HCT116 (cell line): Measurements from ENCODE around the gene OTUD5.

ENCODE experiments used
- JUND ChIP-seq: IDR thresholded peaks from 2 replicates; pipeline ENCODE4 v1.6.1; 2012
- POLR2A ChIP-seq: IDR thresholded peaks from 2 replicates; pipeline ENCODE4 v1.7.0; 2011; ENCODE audit warnings: borderline replicate concordance; ENCODE audit not compliant: insufficient read depth, insufficient read length; ENCODE audit errors: extremely low read depth
- RAD21 ChIP-seq: IDR thresholded peaks from 2 replicates; pipeline ENCODE4 v1.6.1; 2012; ENCODE audit warnings: low read depth, mild to moderate bottlenecking
- TF ChIP-seq, protein P1 (sequence below), 3 experiments: fragments of 200-600 bp in 1 of 3; sonication (generic) in 1 of 3; IDR thresholded peaks in 2 of 3; conservative IDR thresholded peaks in 1 of 3; 2 replicates each; pipeline ENCODE4 v1.5.1; 2012 to 2017; ENCODE audit warnings: low read depth in 2 of 3, low read length in 2 of 3, antibody characterized with exemption in 1 of 3, borderline replicate concordance in 1 of 3, control low read depth in 1 of 3, mild to moderate bottlenecking in 1 of 3, mixed read lengths in 1 of 3, mixed run types in 1 of 3, moderate library complexity in 1 of 3; ENCODE audit not compliant: insufficient read depth in 1 of 3
- TF ChIP-seq, protein P2 (sequence below): IDR thresholded peaks from 2 replicates; pipeline ENCODE4 v1.6.1; 2012; ENCODE audit warnings: low read depth

DNA sequence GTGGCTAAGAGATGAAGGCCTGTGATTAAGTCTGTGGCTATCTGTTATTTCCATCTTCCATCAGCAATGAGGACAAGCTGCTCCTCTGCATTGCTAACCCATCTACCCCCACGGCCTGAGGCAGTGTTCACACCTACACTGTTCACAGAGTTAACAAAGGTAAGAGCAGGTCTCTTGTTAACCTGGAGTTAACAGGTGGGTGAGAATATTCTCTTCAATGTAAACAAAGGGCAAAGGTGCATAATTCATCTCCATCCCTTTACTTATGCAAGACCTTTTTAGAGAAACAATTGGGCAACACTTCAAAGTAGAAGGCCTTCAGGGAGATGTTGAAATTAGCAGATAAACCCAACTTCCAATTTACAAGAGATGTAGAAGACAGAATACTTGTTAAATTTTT is 48.8 kb downstream of the OTUD5 start:
- TF ChIP-seq, protein P1, sequence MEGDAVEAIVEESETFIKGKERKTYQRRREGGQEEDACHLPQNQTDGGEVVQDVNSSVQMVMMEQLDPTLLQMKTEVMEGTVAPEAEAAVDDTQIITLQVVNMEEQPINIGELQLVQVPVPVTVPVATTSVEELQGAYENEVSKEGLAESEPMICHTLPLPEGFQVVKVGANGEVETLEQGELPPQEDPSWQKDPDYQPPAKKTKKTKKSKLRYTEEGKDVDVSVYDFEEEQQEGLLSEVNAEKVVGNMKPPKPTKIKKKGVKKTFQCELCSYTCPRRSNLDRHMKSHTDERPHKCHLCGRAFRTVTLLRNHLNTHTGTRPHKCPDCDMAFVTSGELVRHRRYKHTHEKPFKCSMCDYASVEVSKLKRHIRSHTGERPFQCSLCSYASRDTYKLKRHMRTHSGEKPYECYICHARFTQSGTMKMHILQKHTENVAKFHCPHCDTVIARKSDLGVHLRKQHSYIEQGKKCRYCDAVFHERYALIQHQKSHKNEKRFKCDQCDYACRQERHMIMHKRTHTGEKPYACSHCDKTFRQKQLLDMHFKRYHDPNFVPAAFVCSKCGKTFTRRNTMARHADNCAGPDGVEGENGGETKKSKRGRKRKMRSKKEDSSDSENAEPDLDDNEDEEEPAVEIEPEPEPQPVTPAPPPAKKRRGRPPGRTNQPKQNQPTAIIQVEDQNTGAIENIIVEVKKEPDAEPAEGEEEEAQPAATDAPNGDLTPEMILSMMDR (IDR thresholded peaks at IDR 0.05 in 2 of 3, conservative IDR thresholded peaks at IDR 0.05 in 1 of 3; ENCODE audit: borderline replicate concordance in 1 of 3, insufficient read depth in 1 of 3, low read depth in 2 of 3, low read length in 2 of 3): no peak
- no peak for TF ChIP-seq RAD21
- no peak for TF ChIP-seq POLR2A
- TF ChIP-seq JUND: no peak
- TF ChIP-seq, protein P2, sequence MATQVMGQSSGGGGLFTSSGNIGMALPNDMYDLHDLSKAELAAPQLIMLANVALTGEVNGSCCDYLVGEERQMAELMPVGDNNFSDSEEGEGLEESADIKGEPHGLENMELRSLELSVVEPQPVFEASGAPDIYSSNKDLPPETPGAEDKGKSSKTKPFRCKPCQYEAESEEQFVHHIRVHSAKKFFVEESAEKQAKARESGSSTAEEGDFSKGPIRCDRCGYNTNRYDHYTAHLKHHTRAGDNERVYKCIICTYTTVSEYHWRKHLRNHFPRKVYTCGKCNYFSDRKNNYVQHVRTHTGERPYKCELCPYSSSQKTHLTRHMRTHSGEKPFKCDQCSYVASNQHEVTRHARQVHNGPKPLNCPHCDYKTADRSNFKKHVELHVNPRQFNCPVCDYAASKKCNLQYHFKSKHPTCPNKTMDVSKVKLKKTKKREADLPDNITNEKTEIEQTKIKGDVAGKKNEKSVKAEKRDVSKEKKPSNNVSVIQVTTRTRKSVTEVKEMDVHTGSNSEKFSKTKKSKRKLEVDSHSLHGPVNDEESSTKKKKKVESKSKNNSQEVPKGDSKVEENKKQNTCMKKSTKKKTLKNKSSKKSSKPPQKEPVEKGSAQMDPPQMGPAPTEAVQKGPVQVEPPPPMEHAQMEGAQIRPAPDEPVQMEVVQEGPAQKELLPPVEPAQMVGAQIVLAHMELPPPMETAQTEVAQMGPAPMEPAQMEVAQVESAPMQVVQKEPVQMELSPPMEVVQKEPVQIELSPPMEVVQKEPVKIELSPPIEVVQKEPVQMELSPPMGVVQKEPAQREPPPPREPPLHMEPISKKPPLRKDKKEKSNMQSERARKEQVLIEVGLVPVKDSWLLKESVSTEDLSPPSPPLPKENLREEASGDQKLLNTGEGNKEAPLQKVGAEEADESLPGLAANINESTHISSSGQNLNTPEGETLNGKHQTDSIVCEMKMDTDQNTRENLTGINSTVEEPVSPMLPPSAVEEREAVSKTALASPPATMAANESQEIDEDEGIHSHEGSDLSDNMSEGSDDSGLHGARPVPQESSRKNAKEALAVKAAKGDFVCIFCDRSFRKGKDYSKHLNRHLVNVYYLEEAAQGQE: no peak
